Colonic mucosa (tissue), 4 donors: ENCODE results near the gene CLEC16A. TPM values are rescaled to one million over a fixed set of nuclear protein-coding genes. Genes with fewer than 3 reads are reported as not detected.

Experiments
- DNase-seq: peaks from one replicate; pipeline ENCODE4 v3.0.0-alpha.2; 2020
- H3K27ac ChIP-seq: fragments of 200-600 bp; one replicate; pipeline ENCODE4 v1.8.0; 2021
- H3K27me3 ChIP-seq: fragments of 200-600 bp; one replicate; pipeline ENCODE4 v1.8.0; 2021
- H3K36me3 ChIP-seq: fragments of 200-600 bp; one replicate; pipeline ENCODE4 v1.8.0; 2021
- H3K4me1 ChIP-seq: fragments of 200-600 bp; one replicate; pipeline ENCODE4 v1.8.0; 2021; ENCODE audit warnings: mild to moderate bottlenecking
- H3K4me3 ChIP-seq: fragments of 200-600 bp; one replicate; pipeline ENCODE4 v1.8.0; 2021
- H3K9ac ChIP-seq, 2 donors: one replicate each; pipeline ENCODE4 v1.7.0; 2013; ENCODE audit warnings: control low read depth in 2 of 2, low read depth in 2 of 2, low read length in 2 of 2
- H3K9me3 ChIP-seq: fragments of 200-600 bp; one replicate; pipeline ENCODE4 v1.8.0; 2021
- intact Hi-C: fragments of 100-400 bp; cut with DNase I; formaldehyde crosslinking; loops from one replicate; pipeline ENCODE4 v1.14.1; 2022
- total RNA-seq, 2 donors: library from RNA; stranded (reverse); fragmentation: NEBNext Ultra II Directional in 1 of 2; extraction: Animal tissue kit (Norgen Biotek cat#: 25700) in 1 of 2; gene quantifications; one replicate each; pipeline ENCODE4 v1.2.1, GENCODE V29; 2021
- TF ChIP-seq, protein P1 (sequence below): fragments of 200-600 bp; IDR thresholded peaks from one replicate; pipeline ENCODE4 v1.8.0; 2022; ENCODE audit warnings: antibody characterized with exemption, mild to moderate bottlenecking
- donor health status: healthy.
- donor health status: DM: no; HTN: no; CAD: no.
- donor health status: DM: no; HTN: no; CAD: no.

The CLEC16A gene
- total RNA-seq, 2 donors from 2014 or later, result 24.9 to 29.6 TPM

DNA sequence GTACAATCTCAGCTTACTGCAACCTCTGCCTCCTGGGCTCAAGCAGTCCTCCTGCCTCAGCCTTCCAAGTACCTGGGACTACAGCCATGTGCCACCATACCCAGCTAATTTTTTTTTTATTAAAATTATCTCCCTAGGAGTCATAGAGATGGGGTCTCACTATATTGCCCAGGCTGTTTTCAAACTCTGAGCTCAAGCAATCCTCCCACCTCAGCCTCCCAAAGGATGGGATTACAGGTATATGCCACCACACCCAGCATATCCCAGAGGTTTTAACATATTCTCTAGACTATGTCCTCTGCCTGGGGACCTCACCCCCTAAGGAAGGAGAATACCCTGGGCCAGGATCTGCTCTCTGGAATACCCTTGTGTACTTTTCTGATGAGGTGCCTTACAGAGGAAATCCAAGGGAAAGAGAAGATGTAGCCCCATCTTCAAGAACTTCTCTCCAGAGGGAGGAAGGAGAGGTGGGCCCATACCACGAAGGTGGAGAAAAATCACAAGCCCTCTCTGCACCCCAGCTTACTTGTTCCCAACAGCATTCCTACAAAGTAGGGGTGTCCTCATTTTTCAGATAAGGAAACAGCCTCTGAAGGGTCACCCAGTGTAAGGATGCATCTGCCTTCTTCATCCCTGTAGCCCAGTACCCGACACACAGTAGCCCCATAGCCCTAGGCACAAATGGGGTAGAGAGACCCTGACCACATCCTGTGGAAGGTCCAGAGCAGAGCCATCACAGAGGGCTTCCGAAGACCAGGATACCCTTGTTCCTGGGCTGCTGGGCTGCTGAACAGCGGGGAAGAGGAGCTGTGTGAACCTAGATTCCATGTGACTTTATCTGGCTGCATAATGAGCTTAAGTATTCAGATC is 160.0 kb downstream of the CLEC16A start:
- no peak overlapping the region for H3K9ac ChIP-seq

DNA sequence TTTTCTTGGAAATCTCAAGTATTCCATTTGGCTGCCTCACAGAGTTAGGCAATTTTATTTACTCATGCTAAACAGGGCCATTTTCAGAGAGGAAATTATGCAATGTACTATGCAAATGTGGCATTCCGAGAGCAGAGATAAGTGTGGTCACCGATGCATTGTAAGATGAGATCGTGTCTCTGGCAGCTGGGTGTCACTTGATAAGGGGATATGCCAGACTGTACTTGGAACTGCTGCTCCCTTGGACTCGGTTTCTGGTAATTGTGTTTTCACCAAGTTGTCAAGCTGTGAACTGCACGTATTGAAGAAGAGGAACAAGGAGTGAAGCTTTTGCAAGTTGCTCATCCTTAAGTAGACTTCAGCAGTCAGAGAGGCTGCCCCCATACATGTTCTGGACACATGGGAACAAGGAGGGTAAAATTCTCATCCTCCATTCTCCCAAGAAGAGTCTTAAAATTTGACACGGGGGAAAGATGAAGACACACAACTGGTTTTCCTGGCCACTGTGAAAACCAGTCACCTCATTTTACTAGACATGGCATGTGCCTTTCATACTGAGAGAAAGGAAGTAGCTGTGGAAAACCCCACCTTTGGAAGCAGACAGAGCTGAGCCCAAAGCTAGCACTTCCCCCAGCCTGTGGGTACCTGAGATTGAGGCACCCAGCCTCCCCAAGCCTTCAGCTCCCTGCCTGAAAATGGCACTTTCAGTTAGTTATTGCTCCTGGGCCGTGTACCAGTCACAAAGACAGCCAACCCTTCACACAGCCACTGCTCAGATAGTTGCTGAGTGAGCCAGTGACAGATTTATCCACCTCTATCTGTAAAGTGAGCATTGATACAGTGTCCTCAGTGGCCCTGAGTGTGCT is 160.9 kb downstream of the CLEC16A start:
- H3K9me3 ChIP-seq, result no peaks in the 10 kb centered on the region
- H3K4me1 ChIP-seq, result peaks cover 18% of the 10 kb centered on the region
- intact Hi-C loops, result loop anchor here (10.0 kb wide), 1 partner anchor 150 kb away; the partner anchor contains the start of gene SOCS1
- DNase-seq, result peak; percentile 39
- no peak overlapping the region for H3K9ac ChIP-seq
- H3K4me3 ChIP-seq, result no peak overlapping the region
- no peaks in the 10 kb centered on the region for H3K27me3 ChIP-seq
- no peaks in the 10 kb centered on the region for H3K36me3 ChIP-seq
- H3K27ac ChIP-seq, result peak overlapping the region; percentile 35
- TF ChIP-seq, protein P1, sequence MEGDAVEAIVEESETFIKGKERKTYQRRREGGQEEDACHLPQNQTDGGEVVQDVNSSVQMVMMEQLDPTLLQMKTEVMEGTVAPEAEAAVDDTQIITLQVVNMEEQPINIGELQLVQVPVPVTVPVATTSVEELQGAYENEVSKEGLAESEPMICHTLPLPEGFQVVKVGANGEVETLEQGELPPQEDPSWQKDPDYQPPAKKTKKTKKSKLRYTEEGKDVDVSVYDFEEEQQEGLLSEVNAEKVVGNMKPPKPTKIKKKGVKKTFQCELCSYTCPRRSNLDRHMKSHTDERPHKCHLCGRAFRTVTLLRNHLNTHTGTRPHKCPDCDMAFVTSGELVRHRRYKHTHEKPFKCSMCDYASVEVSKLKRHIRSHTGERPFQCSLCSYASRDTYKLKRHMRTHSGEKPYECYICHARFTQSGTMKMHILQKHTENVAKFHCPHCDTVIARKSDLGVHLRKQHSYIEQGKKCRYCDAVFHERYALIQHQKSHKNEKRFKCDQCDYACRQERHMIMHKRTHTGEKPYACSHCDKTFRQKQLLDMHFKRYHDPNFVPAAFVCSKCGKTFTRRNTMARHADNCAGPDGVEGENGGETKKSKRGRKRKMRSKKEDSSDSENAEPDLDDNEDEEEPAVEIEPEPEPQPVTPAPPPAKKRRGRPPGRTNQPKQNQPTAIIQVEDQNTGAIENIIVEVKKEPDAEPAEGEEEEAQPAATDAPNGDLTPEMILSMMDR, result no peak

More for the DNA sequence above, 160.0 kb downstream of the CLEC16A start:
- peak overlapping the region; percentile 33 for H3K27ac ChIP-seq
- no peak for DNase-seq
- no peaks in the 10 kb centered on the region for H3K27me3 ChIP-seq
- intact Hi-C loops, result loop anchor here (10.0 kb wide), 1 partner anchor 150 kb away; the partner anchor contains the start of gene SOCS1
- TF ChIP-seq, protein P1, result no peak
- H3K4me3 ChIP-seq, result no peak overlapping the region
- H3K4me1 ChIP-seq, result peaks cover 18% of the 10 kb centered on the region
- H3K9me3 ChIP-seq, result no peaks in the 10 kb centered on the region
- no peaks in the 10 kb centered on the region for H3K36me3 ChIP-seq

DNA sequence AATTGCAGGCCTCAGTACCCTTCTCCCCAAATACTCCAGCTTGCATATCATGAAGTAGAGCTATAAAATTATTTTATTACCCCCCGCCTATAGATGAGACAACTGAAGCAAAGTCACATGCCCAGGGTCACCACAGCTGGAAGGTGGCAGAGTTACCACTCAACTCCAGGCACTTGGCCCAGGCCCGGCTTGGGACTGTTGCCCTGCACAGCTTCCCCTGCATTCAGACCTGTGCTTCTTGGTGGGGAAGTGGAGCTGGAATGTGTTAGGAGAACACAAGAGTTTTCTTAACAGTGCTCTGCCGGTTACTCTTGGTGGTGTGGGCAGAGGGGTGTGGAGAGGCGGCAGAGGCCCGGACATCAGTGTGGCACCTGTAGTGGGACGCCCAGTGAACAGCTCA is 162.4 kb downstream of the CLEC16A start:
- TF ChIP-seq, protein P1, result no peak
- DNase-seq, result peak; percentile 43
- no peak overlapping the region for H3K9ac ChIP-seq
- no peaks in the 10 kb centered on the region for H3K27me3 ChIP-seq
- no peaks in the 10 kb centered on the region for H3K36me3 ChIP-seq
- no peaks in the 10 kb centered on the region for H3K9me3 ChIP-seq
- H3K4me3 ChIP-seq, result no peak overlapping the region
- intact Hi-C loops, result loop anchor here (10.0 kb wide), 1 partner anchor 148 kb away; the partner anchor contains the start of gene SOCS1
- H3K27ac ChIP-seq, result no peak overlapping the region
- H3K4me1 ChIP-seq, result peaks cover 12% of the 10 kb centered on the region

DNA sequence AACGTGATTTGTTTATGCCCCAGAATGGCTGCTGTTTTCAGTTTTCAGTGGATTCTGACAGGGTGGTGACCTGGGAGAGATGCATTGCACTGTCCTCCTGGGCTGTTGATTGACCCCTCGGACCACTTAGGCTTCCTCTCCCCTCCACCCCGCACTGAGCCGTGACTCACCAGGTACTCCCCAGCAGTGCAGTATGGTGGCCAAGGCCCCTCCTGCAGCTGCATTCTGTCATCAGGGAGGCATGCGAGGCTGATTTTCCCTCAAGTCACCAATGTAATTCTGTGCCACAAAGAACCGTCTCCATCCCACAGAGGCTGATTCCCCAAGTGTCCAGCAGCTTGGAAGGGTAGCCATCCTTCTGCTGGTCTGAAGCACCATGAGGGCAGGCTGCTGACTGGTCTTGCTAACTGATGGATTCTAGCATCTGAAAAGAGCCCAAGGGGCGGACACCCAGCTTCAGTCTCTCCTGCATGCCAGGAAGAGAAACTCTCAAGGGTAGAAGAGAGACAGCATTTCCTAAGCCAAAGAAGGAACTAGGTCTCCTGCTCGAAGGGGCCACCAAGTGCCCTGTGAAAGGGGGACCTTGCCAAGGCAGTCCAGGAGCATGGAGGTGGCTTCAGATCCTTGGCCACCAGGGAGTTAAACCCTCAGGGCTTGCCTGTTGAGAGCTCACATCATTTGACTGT is 163.6 kb downstream of the CLEC16A start:
- no peak for DNase-seq
- TF ChIP-seq, protein P1, result no peak
- Histone ChIP-seq H3K36me3 (no peaks in the 10 kb centered on the region), H3K27me3 (no peaks in the 10 kb centered on the region), H3K4me3 (no peak overlapping the region), H3K4me1 (peaks cover 6% of the 10 kb centered on the region), H3K9ac (no peak overlapping the region), H3K27ac (no peak overlapping the region), H3K9me3 (no peaks in the 10 kb centered on the region)
- intact Hi-C loops, result loop anchor here (10.0 kb wide), 1 partner anchor 147 kb away; the partner anchor contains the start of gene SOCS1

DNA sequence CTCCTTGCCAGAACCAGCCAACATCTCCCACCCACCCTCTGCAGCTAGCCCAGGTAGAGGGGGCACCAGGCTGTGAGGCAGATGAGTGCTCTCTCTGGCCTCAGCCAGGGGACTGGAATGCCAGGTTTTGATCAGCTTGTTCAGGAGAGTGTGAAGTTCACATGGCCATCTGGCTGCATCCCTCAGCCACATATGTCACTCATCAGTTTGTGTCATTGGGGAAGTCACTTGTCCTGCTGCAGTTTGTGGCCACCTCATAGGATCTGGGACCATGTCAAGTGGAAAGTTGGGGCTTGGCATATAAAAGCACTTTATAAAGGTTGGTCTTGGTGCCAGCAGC is 164.1 kb downstream of the CLEC16A start:
- intact Hi-C loops, result loop anchor here (10.0 kb wide), 1 partner anchor 146 kb away; the partner anchor contains the start of gene SOCS1
- Histone ChIP-seq H3K27ac (no peak overlapping the region), H3K36me3 (no peaks in the 10 kb centered on the region), H3K4me1 (peaks cover 5% of the 10 kb centered on the region), H3K27me3 (no peaks in the 10 kb centered on the region), H3K9me3 (no peaks in the 10 kb centered on the region), H3K4me3 (no peak overlapping the region), H3K9ac (no peak overlapping the region)
- TF ChIP-seq, protein P1, result no peak
- DNase-seq, result no peak
